Hepatocyte (in vitro differentiated cells): Measurements from ENCODE around the gene SPATA1.

Experiments
- CTCF ChIP-seq: fragments of 200-600 bp; sonication (generic); IDR thresholded peaks from 2 replicates; pipeline ENCODE4 v1.5.1; 2016; ENCODE audit warnings: antibody characterized with exemption, mild to moderate bottlenecking; ENCODE audit not compliant: poor library complexity
- EZH2 ChIP-seq: fragments of 200-600 bp; sonication (generic); IDR thresholded peaks from 2 replicates; pipeline ENCODE4 v1.6.1; 2016; ENCODE audit warnings: antibody characterized with exemption, mild to moderate bottlenecking, borderline replicate concordance

- no peak for TF ChIP-seq CTCF
- no peak for TF ChIP-seq EZH2
Observed at GRCh38 chr1:84615790-84616189, 109.6 kb downstream of the SPATA1 start.
